ENCODE data around the gene FAM167B.
A peak's percentile ranks its signal among the peaks of the same experiment; 100 is the strongest.

The FAM167B gene

GRCh38 chr1:32273391-32274208 is 26.6 kb downstream of the FAM167B start:
- H3K4me2 ChIP-seq (ENCODE audit: low read length) = peak overlapping the region; percentile 88
- H3K27ac ChIP-seq (ENCODE audit: low read depth, low read length) = peak overlapping the region; percentile 79

GRCh38 chr1:32274646-32275340 is 27.8 kb downstream of the FAM167B start:
- Histone ChIP-seq H3K27ac (ENCODE audit: low read depth, low read length) (peak overlapping the region; percentile 79; the same call in 1 of the 2 replicates), H3K9me2 (replicated peaks; ENCODE audit: control insufficient read depth, low read length) (no peaks in the 10 kb centered on the region), H3K4me1 (ENCODE audit: control insufficient read depth, low read length) (peaks cover 36% of the 10 kb centered on the region), H3K79me2 (ENCODE audit: control insufficient read depth, low read length) (peaks cover 24% of the 10 kb centered on the region), H3K9me3 (ENCODE audit: control insufficient read depth, insufficient read depth, low read length) (no peaks in the 10 kb centered on the region), H3K36me3 (ENCODE audit: control insufficient read depth, low read length) (peaks cover 56% of the 10 kb centered on the region), H3K27me3 (ENCODE audit: control insufficient read depth, low read length) (no peaks in the 10 kb centered on the region), H3F3A (ENCODE audit: control insufficient read depth, insufficient read depth) (peaks cover 12% of the 10 kb centered on the region), H3K4me3 (ENCODE audit: low read length) (no peak overlapping the region), H3K4me2 (ENCODE audit: low read length) (peak overlapping the region; percentile 88), H4K20me1 (ENCODE audit: control insufficient read depth, insufficient read depth, low read depth, low read length) (no peaks in the 10 kb centered on the region)
- TF ChIP-seq CTCF (IDR thresholded peaks at IDR 0.05; ENCODE audit: low read depth, low read length, poor library complexity, severe bottlenecking) (no peak), EZH2phosphoT487 (IDR thresholded peaks at IDR 0.05; ENCODE audit: borderline replicate concordance, low read length) (no peak)

More at GRCh38 chr1:32273391-32274208, 26.6 kb downstream of the FAM167B start:
- H3K9me2 ChIP-seq (replicated peaks; ENCODE audit: control insufficient read depth, low read length) = no peaks in the 10 kb centered on the region
- H3K27me3 ChIP-seq (ENCODE audit: control insufficient read depth, low read length) = no peaks in the 10 kb centered on the region
- peaks cover 12% of the 10 kb centered on the region for H3F3A ChIP-seq (ENCODE audit: control insufficient read depth, insufficient read depth)
- no peak for TF ChIP-seq EZH2phosphoT487 (IDR thresholded peaks at IDR 0.05; ENCODE audit: borderline replicate concordance, low read length)
- TF ChIP-seq CTCF (IDR thresholded peaks at IDR 0.05; ENCODE audit: low read depth, low read length, poor library complexity, severe bottlenecking) = no peak
- peaks cover 24% of the 10 kb centered on the region for H3K79me2 ChIP-seq (ENCODE audit: control insufficient read depth, low read length)
- no peaks in the 10 kb centered on the region for H4K20me1 ChIP-seq (ENCODE audit: control insufficient read depth, insufficient read depth, low read depth, low read length)
- H3K9me3 ChIP-seq (ENCODE audit: control insufficient read depth, insufficient read depth, low read length) = no peaks in the 10 kb centered on the region
- H3K4me1 ChIP-seq (ENCODE audit: control insufficient read depth, low read length) = peaks cover 42% of the 10 kb centered on the region
- H3K4me3 ChIP-seq (ENCODE audit: low read length) = peak overlapping the region; percentile 57
- H3K36me3 ChIP-seq (ENCODE audit: control insufficient read depth, low read length) = peaks cover 44% of the 10 kb centered on the region

GRCh38 chr1:32275424-32275823 is 28.4 kb downstream of the FAM167B start:
- Histone ChIP-seq H4K20me1 (ENCODE audit: control insufficient read depth, insufficient read depth, low read depth, low read length) (no peaks in the 10 kb centered on the region), H3K27me3 (ENCODE audit: control insufficient read depth, low read length) (no peaks in the 10 kb centered on the region), H3K9me3 (ENCODE audit: control insufficient read depth, insufficient read depth, low read length) (no peaks in the 10 kb centered on the region), H3K4me3 (ENCODE audit: low read length) (no peak overlapping the region), H3K36me3 (ENCODE audit: control insufficient read depth, low read length) (peaks cover 60% of the 10 kb centered on the region), H3F3A (ENCODE audit: control insufficient read depth, insufficient read depth) (peaks cover 12% of the 10 kb centered on the region), H3K9me2 (replicated peaks; ENCODE audit: control insufficient read depth, low read length) (no peaks in the 10 kb centered on the region), H3K4me2 (ENCODE audit: low read length) (no peak overlapping the region), H3K79me2 (ENCODE audit: control insufficient read depth, low read length) (peaks cover 24% of the 10 kb centered on the region), H3K4me1 (ENCODE audit: control insufficient read depth, low read length) (peaks cover 36% of the 10 kb centered on the region), H3K27ac (ENCODE audit: low read depth, low read length) (no peak overlapping the region)
- TF ChIP-seq EZH2phosphoT487 (IDR thresholded peaks at IDR 0.05; ENCODE audit: borderline replicate concordance, low read length) = no peak
- no peak for TF ChIP-seq CTCF (IDR thresholded peaks at IDR 0.05; ENCODE audit: low read depth, low read length, poor library complexity, severe bottlenecking)

Data from DOHH2 (cell line).